CD14-positive monocyte (primary cell): ENCODE measurements around the gene ANKRD44. TPM values are rescaled to one million over a fixed set of nuclear protein-coding genes. Genes with fewer than 3 reads are reported as not detected.

Experiments used
- DNase-seq, 3 donors: peaks; one replicate each; pipeline ENCODE4 v3.0.0-alpha.2; 2011 to 2022
- H2AFZ ChIP-seq: 2 replicates; pipeline ENCODE4 v1.6.0; 2012; ENCODE audit warnings: mild to moderate bottlenecking, low read depth, low read length, inconsistent platforms; ENCODE audit not compliant: insufficient read depth, poor library complexity, severe bottlenecking
- H3K27ac ChIP-seq, 2 donors: 1 replicate in 1 of 2; 2 replicates in 1 of 2; pipeline ENCODE4 v1.5.1; 2012 to 2013; ENCODE audit warnings: low read length in 2 of 2, control low read depth in 1 of 2, inconsistent platforms in 1 of 2, low read depth in 1 of 2, mild to moderate bottlenecking in 1 of 2
- H3K27me3 ChIP-seq, 2 donors: one replicate each; pipeline versions ENCODE4 v1.6.0 to v1.6.1; 2011 to 2013; ENCODE audit warnings: low read length in 2 of 2; ENCODE audit not compliant: control insufficient read depth in 2 of 2, insufficient read depth in 2 of 2
- H3K36me3 ChIP-seq, 2 donors: replicated peaks in 1 of 2; 1 replicate in 1 of 2; 2 replicates in 1 of 2; pipeline versions ENCODE4 v1.5.1 to v1.6.1; 2012 to 2013; ENCODE audit warnings: low read length in 2 of 2, control low read depth in 1 of 2, inconsistent platforms in 1 of 2, mild to moderate bottlenecking in 1 of 2; ENCODE audit not compliant: insufficient read depth in 2 of 2, control insufficient read depth in 1 of 2
- H3K4me1 ChIP-seq, 2 donors: 1 replicate in 1 of 2; 2 replicates in 1 of 2; pipeline versions ENCODE4 v1.5.1 to v1.6.1; 2012 to 2013; ENCODE audit warnings: low read length in 2 of 2, control low read depth in 1 of 2, inconsistent platforms in 1 of 2, mild to moderate bottlenecking in 1 of 2, moderate library complexity in 1 of 2; ENCODE audit not compliant: insufficient read depth in 2 of 2, control insufficient read depth in 1 of 2
- H3K4me2 ChIP-seq: replicated peaks from 2 replicates; pipeline ENCODE3; 2012; ENCODE audit warnings: low read length, moderate library complexity, mild to moderate bottlenecking; ENCODE audit not compliant: poor library complexity, severe bottlenecking; ENCODE audit errors: extremely low read depth
- H3K4me3 ChIP-seq, 3 experiments: fragments of 200-600 bp in 1 of 3; sonication (generic) in 1 of 3; replicated peaks in 1 of 3; 1 replicate in 2 of 3; 2 replicates in 1 of 3; pipeline ENCODE4 v1.5.1; 2011 to 2013; ENCODE audit warnings: low read length in 3 of 3, mild to moderate bottlenecking in 3 of 3, control low read depth in 2 of 3, low read depth in 2 of 3, inconsistent platforms in 1 of 3, moderate library complexity in 1 of 3
- H3K79me2 ChIP-seq: 2 replicates; pipeline ENCODE4 v1.6.0; 2012; ENCODE audit warnings: mild to moderate bottlenecking, control low read depth, inconsistent platforms, low read length, moderate library complexity; ENCODE audit not compliant: insufficient read depth
- H3K9ac ChIP-seq: 2 replicates; pipeline ENCODE4 v1.6.0; 2017; ENCODE audit warnings: low read length, mild to moderate bottlenecking; ENCODE audit not compliant: insufficient read depth, poor library complexity, severe bottlenecking
- H3K9me3 ChIP-seq, 2 donors: replicated peaks in 1 of 2; 1 replicate in 1 of 2; 2 replicates in 1 of 2; pipeline versions ENCODE4 v1.5.1 to v1.6.1; 2012 to 2013; ENCODE audit warnings: low read length in 2 of 2, control low read depth in 1 of 2; ENCODE audit not compliant: control insufficient read depth in 1 of 2, insufficient read depth in 1 of 2
- H4K20me1 ChIP-seq: 2 replicates; pipeline ENCODE4 v1.6.0; 2012; ENCODE audit warnings: mild to moderate bottlenecking, low read length, control low read depth, moderate library complexity; ENCODE audit not compliant: insufficient read depth
- H3K27ac Mint-ChIP-seq, 7 donors: one replicate each; pipeline ENCODE4 v1.8.0; 2020; ENCODE audit warnings: mild to moderate bottlenecking in 7 of 7, mixed read lengths in 7 of 7, moderate library complexity in 6 of 7, inconsistent platforms in 2 of 7
- H3K27me3 Mint-ChIP-seq, 3 donors: one replicate each; pipeline ENCODE4 v1.8.0; 2021 to 2022; ENCODE audit warnings: low read depth in 3 of 3, mild to moderate bottlenecking in 3 of 3, mixed read lengths in 3 of 3, moderate library complexity in 3 of 3, inconsistent platforms in 1 of 3
- H3K36me3 Mint-ChIP-seq, 2 donors: one replicate each; pipeline ENCODE4 v1.8.0; 2020; ENCODE audit warnings: mixed read lengths in 2 of 2, inconsistent platforms in 1 of 2, mild to moderate bottlenecking in 1 of 2
- H3K4me1 Mint-ChIP-seq: one replicate; pipeline ENCODE4 v1.8.0; 2020; ENCODE audit warnings: mild to moderate bottlenecking, mixed read lengths
- H3K4me3 Mint-ChIP-seq, 2 donors: one replicate each; pipeline ENCODE4 v1.8.0; 2020; ENCODE audit warnings: mild to moderate bottlenecking in 2 of 2, mixed read lengths in 2 of 2, moderate library complexity in 1 of 2
- H3K9me3 Mint-ChIP-seq, 7 donors: one replicate each; pipeline ENCODE4 v1.8.0; 2020 to 2022; ENCODE audit warnings: mixed read lengths in 7 of 7, mild to moderate bottlenecking in 6 of 7, moderate library complexity in 6 of 7, inconsistent platforms in 2 of 7
- CTCF ChIP-seq: fragments of 200-600 bp; IDR thresholded peaks from one replicate; pipeline ENCODE4 v1.8.0; 2022; ENCODE audit warnings: antibody characterized with exemption, mild to moderate bottlenecking
- WGBS: methylation state at CpG from one replicate; pipeline ENCODE4 v1.1.5; 2013; ENCODE audit warnings: missing lambda C conversion rate; ENCODE audit not compliant: insufficient coverage; 5-methylcytosine and 5-hydroxymethylcytosine counted together
- intact Hi-C, 2 donors: fragments of 100-400 bp; cut with micrococcal nuclease; formaldehyde crosslinking; loops; one replicate each; pipeline versions ENCODE4 v1.15.0 to v1.15.1; 2023
- polyA plus RNA-seq, 3 donors: library from polyadenylated mRNA; depleted of rRNA in 1 of 3; unstranded in 2 of 3; stranded (reverse) in 1 of 3; fragments of 300-500 nt in 2 of 3; fragments of >200 nt in 1 of 3; fragmentation: Illumina TruSeq in 2 of 3; gene quantifications; 1 replicate in 2 of 3; 2 replicates in 1 of 3; pipeline ENCODE4 v1.2.3, GENCODE V29; 2012 to 2021

The ANKRD44 gene
- polyA plus RNA-seq, 3 donors: 55.7 to 91.9 (median 64.9) TPM

GRCh38 chr2:197255543-197255942 lies 55.0 kb downstream of the ANKRD44 start:
- Histone ChIP-seq H3K36me3 (no peaks in the 10 kb centered on the region), H4K20me1 (peaks cover 11% of the 10 kb centered on the region), H3K27me3 (no peaks in the 10 kb centered on the region), H3K4me1 (peaks cover 60 to 67% of the 10 kb centered on the region in 2 donors), H2AFZ (no peak overlapping the region), H3K9me3 (no peaks in the 10 kb centered on the region), H3K27ac (peak overlapping the region; percentile 89 to 95), H3K4me3 (peak overlapping the region; percentile 24 to 68 (median 50)), H3K9ac (peak overlapping the region; percentile 57), H3K4me2 (peak overlapping the region; percentile 70), H3K79me2 (peaks cover 95% of the 10 kb centered on the region)
- intact Hi-C loops: loop anchor here (2.0 to 10.0 kb wide), 5 partner anchors 17 to 52 kb away; no protein-coding TSS in a partner anchor
- TF ChIP-seq CTCF: no peak
- Mint-ChIP-seq H3K4me1 (peaks cover 64% of the 10 kb centered on the region), H3K36me3 (peaks cover 2 to 4% of the 10 kb centered on the region in 2 donors), H3K4me3 (peak overlapping the region; percentile 68 to 89), H3K9me3 (peaks cover 0 to 3% (median 0%) of the 10 kb centered on the region in 7 donors), H3K27ac (peak overlapping the region; percentile 98 to 100 (median 99)), H3K27me3 (peaks cover 0 to 2% (median 0%) of the 10 kb centered on the region in 3 donors)
- WGBS: 0% methylated on average over 8 of the region's 9 CpGs
- DNase-seq: peak; percentile 90 to 96 (median 93)

GRCh38 chr2:197254776-197255530 lies 55.6 kb downstream of the ANKRD44 start:
- peaks cover 0 to 3% (median 0%) of the 10 kb centered on the region in 7 donors for H3K9me3 Mint-ChIP-seq
- H3K36me3 Mint-ChIP-seq: peaks cover 5% of the 10 kb centered on the region in 2 donors
- peak overlapping the region in 1 of 2 donors; percentile 81 for H3K4me3 Mint-ChIP-seq
- Histone ChIP-seq H3K27ac (peak overlapping the region; percentile 89 to 95), H3K79me2 (peaks cover 97% of the 10 kb centered on the region), H3K9me3 (no peaks in the 10 kb centered on the region), H3K4me2 (peak overlapping the region; percentile 70), H2AFZ (no peak overlapping the region), H3K4me3 (peak overlapping the region in 1 of 3 experiments; percentile 68), H4K20me1 (peaks cover 17% of the 10 kb centered on the region), H3K4me1 (peaks cover 63 to 70% of the 10 kb centered on the region in 2 donors), H3K27me3 (no peaks in the 10 kb centered on the region), H3K36me3 (no peaks in the 10 kb centered on the region), H3K9ac (peak overlapping the region; percentile 44)
- TF ChIP-seq CTCF: no peak
- peak; percentile 36 to 61 (median 43) for DNase-seq
- H3K27me3 Mint-ChIP-seq: peaks cover 0 to 2% (median 0%) of the 10 kb centered on the region in 3 donors
- H3K27ac Mint-ChIP-seq: peak overlapping the region; percentile 98 to 100 (median 99)
- peaks cover 67% of the 10 kb centered on the region for H3K4me1 Mint-ChIP-seq
- no CpG with 5 or more reads among the region's 5 CpGs for WGBS
- intact Hi-C loops: loop anchor here (2.0 to 10.0 kb wide), 5 partner anchors 16 to 52 kb away; no protein-coding TSS in a partner anchor
